GM11168 (cell line): ENCODE results near the gene TRIM59.

Experiments
- in situ Hi-C: fragments of 300-500 bp; cut with MboI; formaldehyde crosslinking; loops from one replicate; pipeline ENCODE4 v1.12.0; 2022; ENCODE audit warnings: low sequenced_read_pairs; ENCODE audit not compliant: unreplicated experiment

TRIM59 gene

GRCh38 chr3:160449636-160450598 lies at the start of gene TRIM59:
Gene TRIM59 (minus strand): TSS chr3:160449786. CDS start chr3:160439183, 10,603 bp downstream.
- in situ Hi-C loops: no loop called here

GRCh38 chr3:160498202-160498601 lies 48.6 kb upstream of the TRIM59 start:
- in situ Hi-C loops: no loop called here

- in situ Hi-C loops: no loop called here
These were observed 40.6 kb upstream of the TRIM59 start for GRCh38 chr3:160490166-160490565.

DNA sequence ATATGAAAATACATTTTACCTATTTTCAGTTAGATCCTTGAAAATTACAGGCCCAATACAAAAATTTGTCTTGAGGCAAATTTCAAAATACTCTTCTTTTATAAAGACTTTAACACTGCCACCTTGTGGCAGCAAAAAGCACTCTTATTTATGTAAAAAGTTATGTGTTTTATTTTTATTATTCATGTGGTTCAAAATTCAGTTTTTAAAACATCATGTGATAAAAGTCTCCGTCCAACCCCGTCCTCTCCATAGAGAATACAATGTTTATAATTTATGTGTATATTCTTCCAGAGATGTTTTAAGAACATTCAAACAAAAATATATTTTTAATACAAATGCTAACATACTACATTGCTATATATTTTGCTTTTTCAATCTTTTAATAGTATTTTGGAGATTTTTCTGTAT lies 36.9 kb upstream of the TRIM59 start:
- in situ Hi-C loops: no loop called here

DNA sequence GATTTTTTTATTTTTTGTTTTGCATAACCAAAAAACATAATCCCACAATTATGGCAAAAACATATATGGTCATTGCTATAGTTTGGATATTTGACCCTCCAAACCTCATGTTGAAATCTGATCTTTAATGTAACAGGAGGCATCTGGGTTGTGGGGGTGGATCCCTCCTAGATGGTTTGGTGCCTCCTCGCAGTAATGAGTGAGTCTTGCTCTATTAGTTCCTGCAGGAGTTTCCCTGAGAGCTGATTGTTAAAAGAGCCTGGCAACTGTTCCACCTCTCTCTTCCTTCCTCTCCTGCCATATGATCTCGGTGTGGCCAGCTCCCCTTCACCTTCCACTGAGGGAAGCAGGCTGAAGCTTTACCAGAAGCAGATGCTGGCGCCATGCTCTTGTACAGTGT lies 33.2 kb upstream of the TRIM59 start:
- in situ Hi-C loops: no loop called here

- in situ Hi-C loops: no loop called here
These were observed 32.3 kb upstream of the TRIM59 start for GRCh38 chr3:160481856-160482255.

- in situ Hi-C loops: no loop called here
These were observed 31.3 kb upstream of the TRIM59 start for GRCh38 chr3:160480931-160481330.

DNA sequence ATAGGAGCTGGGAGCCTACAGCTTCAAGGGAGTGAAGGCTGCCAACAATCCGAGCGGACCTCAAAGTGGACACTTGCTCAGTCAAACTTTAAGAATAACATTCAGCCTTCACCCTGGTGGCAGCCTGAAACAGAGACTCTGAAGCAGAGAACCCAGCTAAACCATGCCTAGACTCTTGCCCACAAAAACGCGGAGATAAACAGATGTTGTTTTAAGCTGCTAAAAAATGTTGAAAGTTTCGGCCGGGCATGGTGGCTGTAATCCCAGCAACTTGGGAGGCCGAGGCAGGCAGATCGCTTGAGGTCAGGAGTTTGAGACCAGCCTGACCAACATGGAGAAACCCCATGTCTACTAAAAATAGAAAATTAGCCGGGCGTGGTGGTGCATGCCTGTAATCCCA lies 29.8 kb upstream of the TRIM59 start:
- in situ Hi-C loops: no loop called here

DNA sequence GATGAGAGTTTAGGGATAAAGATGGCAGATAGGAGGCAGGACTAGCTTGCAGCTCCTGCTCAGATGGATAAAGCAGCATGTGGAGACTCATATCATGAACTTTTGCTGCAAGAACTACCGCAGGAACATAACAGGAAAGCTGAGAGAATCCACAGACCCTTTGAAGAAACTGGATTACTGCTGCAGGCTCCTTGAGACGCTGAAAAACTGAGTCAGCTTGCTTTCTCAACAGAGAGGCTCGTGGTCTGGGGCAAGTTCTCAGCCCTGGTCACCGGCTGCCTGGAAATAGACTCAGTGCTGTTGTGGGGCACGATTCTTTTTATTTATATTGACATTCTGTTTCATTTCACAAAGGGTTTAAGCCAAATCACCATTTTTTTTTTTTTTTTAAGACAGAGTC lies 28.8 kb upstream of the TRIM59 start:
- in situ Hi-C loops: no loop called here

- in situ Hi-C loops: no loop called here
These were observed 28.2 kb upstream of the TRIM59 start for GRCh38 chr3:160477750-160478149.

GRCh38 chr3:160475884-160476283 lies 26.3 kb upstream of the TRIM59 start:
- in situ Hi-C loops: no loop called here

DNA sequence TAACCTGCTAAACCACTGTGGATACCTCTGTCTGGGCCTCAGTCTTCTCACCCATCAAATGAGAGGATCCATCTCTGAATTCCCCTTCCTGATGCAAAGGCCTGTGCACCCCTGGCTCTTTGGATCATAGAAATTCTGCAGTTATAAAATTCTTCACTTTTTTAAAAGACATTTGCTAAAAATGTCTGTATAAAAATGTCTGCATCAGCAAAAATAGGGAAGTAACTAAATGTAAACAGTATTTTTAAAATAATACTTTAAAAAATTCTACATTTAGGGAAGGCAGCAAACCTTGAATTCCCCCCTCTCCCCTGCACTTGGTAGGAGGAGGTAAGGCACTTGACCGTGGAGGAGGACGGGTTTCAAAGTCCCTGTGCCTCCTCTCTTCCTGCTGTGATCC lies 25.6 kb upstream of the TRIM59 start:
- in situ Hi-C loops: no loop called here

DNA sequence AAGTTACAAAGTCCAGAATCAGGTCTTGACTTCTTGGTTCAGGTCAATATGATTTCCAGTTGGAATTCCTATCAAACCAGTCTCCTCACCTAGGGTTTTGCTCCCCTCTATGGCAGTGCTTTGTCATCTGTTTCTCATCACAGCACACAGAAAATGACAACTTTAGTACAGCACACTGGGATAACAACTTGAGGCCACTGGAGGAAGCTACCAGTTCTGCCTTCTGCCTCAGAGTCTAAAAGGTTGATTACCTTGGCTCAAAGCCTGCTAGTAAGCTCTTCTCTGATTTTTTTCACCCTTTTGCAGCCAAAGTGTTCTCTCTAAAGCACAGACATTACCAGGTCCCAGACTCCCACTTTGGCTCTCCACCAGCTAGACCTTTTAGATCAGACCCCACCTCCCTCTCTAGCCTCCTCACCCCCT lies 24.8 kb upstream of the TRIM59 start:
- in situ Hi-C loops: no loop called here

- in situ Hi-C loops: no loop called here
These were observed 24.4 kb upstream of the TRIM59 start for GRCh38 chr3:160473978-160474377.

DNA sequence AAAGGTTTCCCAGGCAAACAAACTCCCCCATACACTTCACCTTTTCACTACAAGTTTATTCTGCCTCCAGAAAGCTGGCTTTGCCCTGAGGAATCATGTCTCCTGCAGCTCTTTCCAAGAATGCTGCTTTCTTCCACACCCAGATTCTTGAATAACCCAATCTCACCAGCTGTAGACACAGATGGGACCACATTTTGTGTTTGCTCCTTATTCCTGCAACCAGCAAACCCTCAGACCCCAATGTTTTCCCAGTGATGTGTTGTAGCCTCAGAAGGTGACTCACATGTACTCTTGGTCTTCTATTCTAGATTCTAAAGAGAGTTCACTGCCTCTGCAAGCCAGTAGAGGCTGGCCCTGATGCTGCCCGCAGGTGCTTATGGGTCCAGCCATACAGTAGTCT lies 23.6 kb upstream of the TRIM59 start:
- in situ Hi-C loops: no loop called here

DNA sequence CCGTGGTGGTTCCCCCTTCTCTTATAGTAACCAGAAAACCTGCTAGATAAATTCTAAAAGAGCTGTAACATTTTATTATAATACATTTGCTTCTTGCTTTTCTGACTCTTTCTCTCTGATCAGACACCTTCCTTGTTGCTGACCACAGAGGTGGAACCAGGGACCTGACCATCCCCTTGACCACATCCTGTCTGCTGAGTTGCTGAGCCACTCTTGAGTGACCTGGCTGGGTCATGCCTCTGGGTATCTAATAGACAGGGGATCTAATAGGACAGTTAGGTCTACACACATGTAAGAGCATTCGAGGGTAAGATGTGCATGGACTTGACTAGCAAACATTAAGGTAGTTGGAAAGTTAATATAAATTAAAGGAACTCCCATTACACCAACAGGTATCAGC lies 22.8 kb upstream of the TRIM59 start:
- in situ Hi-C loops: no loop called here

DNA sequence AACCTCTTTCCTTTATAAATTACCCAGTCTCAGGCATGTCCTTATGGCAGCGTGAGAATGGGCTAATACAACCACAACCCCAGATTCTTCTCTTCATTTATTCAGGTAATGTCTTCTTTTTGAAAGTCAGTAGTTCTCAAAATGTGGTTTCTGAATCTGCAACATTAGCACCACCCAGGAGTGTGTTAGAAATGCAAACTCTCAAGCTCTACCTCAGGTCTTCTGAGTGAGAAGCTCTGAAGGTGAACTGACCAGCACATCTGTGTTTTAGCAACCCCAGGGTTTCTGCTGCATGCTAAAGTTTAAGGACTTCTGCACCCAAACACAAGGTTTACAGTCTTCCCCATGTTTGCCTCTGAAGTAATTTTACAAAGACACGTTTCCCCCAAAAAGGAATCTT lies 22.3 kb upstream of the TRIM59 start:
- in situ Hi-C loops: no loop called here

GRCh38 chr3:160470181-160470580 lies 20.6 kb upstream of the TRIM59 start:
- in situ Hi-C loops: no loop called here

- in situ Hi-C loops: no loop called here
These were observed 15.4 kb upstream of the TRIM59 start for GRCh38 chr3:160464971-160465370.

DNA sequence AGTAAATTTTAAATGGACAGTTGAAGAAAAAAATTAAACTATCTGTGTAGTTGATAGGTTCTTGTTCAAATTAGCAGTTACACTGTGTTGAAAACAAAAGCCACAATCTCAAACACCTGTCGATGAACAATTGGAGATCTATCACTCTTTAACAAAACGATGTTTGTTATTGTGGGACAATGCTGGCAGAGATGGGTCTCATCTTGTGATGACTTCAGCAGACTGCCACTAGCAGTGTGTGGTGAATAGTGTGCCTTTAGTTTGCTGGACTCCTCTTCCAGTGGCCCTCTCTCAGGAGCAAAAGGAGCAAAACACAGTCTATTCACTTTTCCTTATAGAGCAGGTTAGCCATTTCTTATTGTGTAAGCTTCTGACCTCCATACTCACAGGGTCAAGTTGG lies 14.7 kb upstream of the TRIM59 start:
- in situ Hi-C loops: no loop called here

GRCh38 chr3:160460033-160460432 lies 10.4 kb upstream of the TRIM59 start:
- in situ Hi-C loops: no loop called here

DNA sequence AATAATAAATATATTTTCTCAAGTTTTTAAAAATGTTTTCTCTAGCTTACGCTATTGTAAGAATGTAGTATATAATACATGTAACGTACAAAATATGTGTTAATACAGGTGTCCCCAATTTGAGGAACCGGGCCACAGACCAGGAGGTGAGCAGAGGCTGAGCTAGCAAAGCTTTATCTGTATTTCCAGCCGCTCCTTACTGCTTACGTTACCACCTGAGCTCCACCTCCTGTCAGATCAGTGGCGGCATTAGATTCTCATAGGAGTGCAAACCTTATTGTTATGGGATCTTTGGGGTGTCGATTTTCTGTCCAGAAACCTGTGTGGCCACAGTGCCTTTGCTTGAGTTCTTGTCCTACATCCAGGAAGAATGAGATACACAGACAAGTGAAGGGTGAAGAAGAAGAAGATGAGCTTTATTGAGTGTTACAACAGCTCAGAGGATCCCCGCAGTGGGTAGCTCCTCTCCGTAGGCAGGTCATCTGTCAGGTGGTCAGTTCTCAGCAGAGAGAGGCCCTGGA lies 9.9 kb upstream of the TRIM59 start:
- in situ Hi-C loops: no loop called here
